GM12878 (cell line): Measurements from ENCODE around the gene SH2D3A. TPM values are rescaled to one million over a fixed set of nuclear protein-coding genes. Genes with fewer than 3 reads are reported as not detected.
A peak's percentile ranks its signal among the peaks of the same experiment; 100 is the strongest.

Experiments
- BCL11A ChIP-seq: IDR thresholded peaks from 2 replicates; pipeline ENCODE4 v1.6.1; 2011; ENCODE audit warnings: low read depth, low read length
- CHD1 ChIP-seq: IDR thresholded peaks from 2 replicates; pipeline ENCODE4 v1.6.1; 2012; ENCODE audit warnings: low read depth, low read length, improper control_type of control experiment
- CHD4 ChIP-seq: fragments of 200-600 bp; sonication (generic); IDR thresholded peaks from 2 replicates; pipeline ENCODE4 v1.6.1; 2016; ENCODE audit warnings: mild to moderate bottlenecking
- CUX1 ChIP-seq: IDR thresholded peaks from 2 replicates; pipeline ENCODE4 v1.6.1; 2012; ENCODE audit warnings: improper control_type of control experiment, low read depth, low read length; ENCODE audit not compliant: insufficient replicate concordance
- FOXK2 ChIP-seq: fragments of 450-650 bp; IDR thresholded peaks from 2 replicates; pipeline ENCODE4 v1.6.1; 2017; ENCODE audit warnings: mild to moderate bottlenecking, moderate library complexity
- IRF3 ChIP-seq: fragments of 450-650 bp; IDR thresholded peaks from 2 replicates; pipeline ENCODE4 v1.6.1; 2014; ENCODE audit warnings: mild to moderate bottlenecking
- IRF5 ChIP-seq: fragments of 450-650 bp; IDR thresholded peaks from 2 replicates; pipeline ENCODE4 v1.6.1; 2017; ENCODE audit warnings: borderline replicate concordance
- MAX ChIP-seq: IDR thresholded peaks from 2 replicates; pipeline ENCODE4 v1.6.1; 2012; ENCODE audit warnings: low read depth, low read length, improper control_type of control experiment
- RCOR1 ChIP-seq: conservative IDR thresholded peaks from 2 replicates; pipeline ENCODE4 v1.6.1; 2012; ENCODE audit warnings: low read depth, low read length, improper control_type of control experiment
- STAT3 ChIP-seq: IDR thresholded peaks from 2 replicates; pipeline ENCODE4 v1.6.1; 2011; ENCODE audit warnings: low read depth, low read length, improper control_type of control experiment
- TCF7 ChIP-seq: IDR thresholded peaks from 2 replicates; pipeline ENCODE4 v1.6.1; 2014; ENCODE audit warnings: antibody characterized with exemption, borderline replicate concordance
- USF1 ChIP-seq: IDR thresholded peaks from 2 replicates; pipeline ENCODE4 v1.6.1; 2011; ENCODE audit warnings: borderline replicate concordance, low read depth, mild to moderate bottlenecking, moderate library complexity, mixed read lengths, low read length; ENCODE audit not compliant: insufficient read depth; ENCODE audit errors: extremely low read length
- YBX1 ChIP-seq: fragments of 450-650 bp; IDR thresholded peaks from 2 replicates; pipeline ENCODE4 v1.6.1; 2016; ENCODE audit warnings: antibody characterized with exemption
- polyA plus RNA-seq, 11 experiments: library from polyadenylated mRNA; depleted of rRNA in 4 of 11; unstranded in 6 of 11; stranded (reverse) in 5 of 11; fragments of >200 nt; fragmentation: Nextera tagmentation in 4 of 11; fragmentation: Illumina TruSeq in 1 of 11; extraction: Ambion mirVana in 4 of 11; extraction: Trizol in 1 of 11; gene quantifications; 1 replicate in 1 of 11; 2 replicates in 10 of 11; pipeline versions ENCODE4 v1.2.1 to v1.2.3, GENCODE V29; 2011 to 2016; ENCODE audit warnings: inconsistent platforms in 2 of 11, missing spikeins in 2 of 11, low read depth in 1 of 11
- total RNA-seq, 4 experiments: library from RNA; depleted of rRNA in 3 of 4; stranded (reverse); fragments of >200 nt in 3 of 4; fragmentation: Illumina TruSeq in 1 of 4; extraction: Trizol in 1 of 4; gene quantifications; 2 replicates each; pipeline versions ENCODE4 v1.2.1 to v1.2.3, GENCODE V29; 2013 to 2021
- TF ChIP-seq, protein P1 (sequence below), 3 experiments: IDR thresholded peaks in 2 of 3; conservative IDR thresholded peaks in 1 of 3; 2 replicates each; pipeline ENCODE4 v1.5.1; 2011; ENCODE audit warnings: low read depth in 3 of 3, low read length in 3 of 3, mild to moderate bottlenecking in 3 of 3, control low read depth in 2 of 3, moderate library complexity in 2 of 3, inconsistent platforms in 1 of 3, mixed read lengths in 1 of 3; ENCODE audit not compliant: control insufficient read depth in 2 of 3, insufficient read depth in 1 of 3; ENCODE audit errors: extremely low read depth in 1 of 3
- TF ChIP-seq, protein P2 (sequence below): IDR thresholded peaks from 2 replicates; pipeline ENCODE4 v1.6.1; 2012; ENCODE audit warnings: low read length, inconsistent platforms
- TF ChIP-seq, protein P3 (sequence below): fragments of 450-650 bp; IDR thresholded peaks from 2 replicates; pipeline ENCODE4 v1.6.1; 2017; ENCODE audit warnings: low read depth, mild to moderate bottlenecking, moderate library complexity

The SH2D3A gene
- total and polyA plus RNA-seq, 10 of the 15 experiments (the other 5 are each of a cell fraction or from before 2014, with no cell fraction given), result 0.77 to 24.4 (median 9.5) TPM

DNA sequence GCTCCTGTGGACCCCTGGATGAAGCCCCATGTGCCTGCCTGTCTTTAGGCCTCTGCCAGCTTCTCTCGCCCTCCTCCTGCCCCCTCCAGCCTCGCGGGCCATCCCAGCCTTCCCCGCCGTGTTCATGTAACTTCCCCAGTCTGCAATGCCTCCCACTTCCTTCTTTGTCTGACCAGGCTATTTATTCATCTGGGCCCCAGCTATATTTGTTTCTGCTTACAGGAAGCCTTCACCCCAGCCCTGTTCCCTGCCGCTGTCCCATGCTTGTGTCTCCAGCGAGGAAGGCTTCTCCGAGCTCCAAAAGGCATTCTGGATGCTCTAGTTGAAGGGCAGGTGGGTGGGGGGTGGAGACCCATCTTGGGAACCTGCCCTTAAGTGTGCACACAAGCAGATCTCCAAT lies 38.9 kb downstream of the SH2D3A start (continued):
- TF ChIP-seq, protein P1, sequence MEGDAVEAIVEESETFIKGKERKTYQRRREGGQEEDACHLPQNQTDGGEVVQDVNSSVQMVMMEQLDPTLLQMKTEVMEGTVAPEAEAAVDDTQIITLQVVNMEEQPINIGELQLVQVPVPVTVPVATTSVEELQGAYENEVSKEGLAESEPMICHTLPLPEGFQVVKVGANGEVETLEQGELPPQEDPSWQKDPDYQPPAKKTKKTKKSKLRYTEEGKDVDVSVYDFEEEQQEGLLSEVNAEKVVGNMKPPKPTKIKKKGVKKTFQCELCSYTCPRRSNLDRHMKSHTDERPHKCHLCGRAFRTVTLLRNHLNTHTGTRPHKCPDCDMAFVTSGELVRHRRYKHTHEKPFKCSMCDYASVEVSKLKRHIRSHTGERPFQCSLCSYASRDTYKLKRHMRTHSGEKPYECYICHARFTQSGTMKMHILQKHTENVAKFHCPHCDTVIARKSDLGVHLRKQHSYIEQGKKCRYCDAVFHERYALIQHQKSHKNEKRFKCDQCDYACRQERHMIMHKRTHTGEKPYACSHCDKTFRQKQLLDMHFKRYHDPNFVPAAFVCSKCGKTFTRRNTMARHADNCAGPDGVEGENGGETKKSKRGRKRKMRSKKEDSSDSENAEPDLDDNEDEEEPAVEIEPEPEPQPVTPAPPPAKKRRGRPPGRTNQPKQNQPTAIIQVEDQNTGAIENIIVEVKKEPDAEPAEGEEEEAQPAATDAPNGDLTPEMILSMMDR (IDR thresholded peaks at IDR 0.05 in 2 of 3, conservative IDR thresholded peaks at IDR 0.05 in 1 of 3; ENCODE audit: control insufficient read depth in 2 of 3, extremely low read depth in 1 of 3, insufficient read depth in 1 of 3, low read depth in 3 of 3, low read length in 3 of 3), result no peak
- TF ChIP-seq FOXK2 (no peak), CUX1 (no peak), CHD4 (no peak), BCL11A (no peak), USF1 (no peak), CHD1 (no peak), MAX (no peak), IRF5 (no peak), IRF3 (no peak), YBX1 (no peak), STAT3 (no peak), TCF7 (no peak), RCOR1 (no peak)
- TF ChIP-seq, protein P2, sequence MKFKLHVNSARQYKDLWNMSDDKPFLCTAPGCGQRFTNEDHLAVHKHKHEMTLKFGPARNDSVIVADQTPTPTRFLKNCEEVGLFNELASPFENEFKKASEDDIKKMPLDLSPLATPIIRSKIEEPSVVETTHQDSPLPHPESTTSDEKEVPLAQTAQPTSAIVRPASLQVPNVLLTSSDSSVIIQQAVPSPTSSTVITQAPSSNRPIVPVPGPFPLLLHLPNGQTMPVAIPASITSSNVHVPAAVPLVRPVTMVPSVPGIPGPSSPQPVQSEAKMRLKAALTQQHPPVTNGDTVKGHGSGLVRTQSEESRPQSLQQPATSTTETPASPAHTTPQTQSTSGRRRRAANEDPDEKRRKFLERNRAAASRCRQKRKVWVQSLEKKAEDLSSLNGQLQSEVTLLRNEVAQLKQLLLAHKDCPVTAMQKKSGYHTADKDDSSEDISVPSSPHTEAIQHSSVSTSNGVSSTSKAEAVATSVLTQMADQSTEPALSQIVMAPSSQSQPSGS, result no peak
- TF ChIP-seq, protein P3, sequence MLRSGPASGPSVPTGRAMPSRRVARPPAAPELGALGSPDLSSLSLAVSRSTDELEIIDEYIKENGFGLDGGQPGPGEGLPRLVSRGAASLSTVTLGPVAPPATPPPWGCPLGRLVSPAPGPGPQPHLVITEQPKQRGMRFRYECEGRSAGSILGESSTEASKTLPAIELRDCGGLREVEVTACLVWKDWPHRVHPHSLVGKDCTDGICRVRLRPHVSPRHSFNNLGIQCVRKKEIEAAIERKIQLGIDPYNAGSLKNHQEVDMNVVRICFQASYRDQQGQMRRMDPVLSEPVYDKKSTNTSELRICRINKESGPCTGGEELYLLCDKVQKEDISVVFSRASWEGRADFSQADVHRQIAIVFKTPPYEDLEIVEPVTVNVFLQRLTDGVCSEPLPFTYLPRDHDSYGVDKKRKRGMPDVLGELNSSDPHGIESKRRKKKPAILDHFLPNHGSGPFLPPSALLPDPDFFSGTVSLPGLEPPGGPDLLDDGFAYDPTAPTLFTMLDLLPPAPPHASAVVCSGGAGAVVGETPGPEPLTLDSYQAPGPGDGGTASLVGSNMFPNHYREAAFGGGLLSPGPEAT, result 0 out of 2 replicates have a peak, but pooled peaks have one; percentile 40
